ENCODE measurements around the gene CBX8.

The CBX8 gene

GRCh38 chr17:79839356-79840268 lies 42.7 kb upstream of the CBX8 start, which contains the start of gene CBX4:
CBX4 (minus strand) TSS chr17:79839440; CDS start chr17:79839251, 189 bp downstream.
- H2BK12ac ChIP-seq (ENCODE audit: low read length in 2 of 2): peak within 1 kb of the TSS; percentile 14 to 87
- H2AFZ ChIP-seq (ENCODE audit: low read depth, low read length): peak within 1 kb of the TSS; percentile 47
- H3K4me2 ChIP-seq (ENCODE audit: low read length, poor library complexity, severe bottlenecking): peak within 1 kb of the TSS; percentile 100
- H4K91ac ChIP-seq (ENCODE audit: low read length): peak within 1 kb of the TSS; percentile 64
- peaks cover 67% of the 10 kb centered on the region for H3K4me1 ChIP-seq (ENCODE audit: control insufficient read depth, insufficient read depth, low read depth, low read length)
- H3K79me1 ChIP-seq (replicated peaks; ENCODE audit: low read length, poor library complexity, severe bottlenecking): peaks cover 31% of the 10 kb centered on the region
- peak within 1 kb of the TSS; percentile 76 for H2BK5ac ChIP-seq (ENCODE audit: low read depth, low read length, poor library complexity, severe bottlenecking)
- peak within 1 kb of the TSS; percentile 90 for H4K8ac ChIP-seq (ENCODE audit: low read length)
- H3K36me3 ChIP-seq (ENCODE audit: control insufficient read depth in 1 of 2, insufficient read depth in 2 of 2, low read depth in 1 of 2, low read length in 2 of 2): peaks cover 7 to 26% of the 10 kb centered on the region in 2 experiments
- peaks cover 34% of the 10 kb centered on the region in 2 experiments for H3K27me3 ChIP-seq (ENCODE audit: control insufficient read depth in 1 of 2, insufficient read depth in 1 of 2, low read length in 2 of 2)
- WGBS: 3% methylated on average over 69 of the region's 103 CpGs
- peak within 1 kb of the TSS; percentile 71 for H2BK120ac ChIP-seq (ENCODE audit: low read depth, low read length)
- H3K4me3 ChIP-seq (ENCODE audit: insufficient read depth in 1 of 2, low read depth in 1 of 2, low read length in 2 of 2): peak within 1 kb of the TSS; percentile 82 to 95
- peak within 1 kb of the TSS; percentile 98 for H2BK15ac ChIP-seq (ENCODE audit: low read depth, poor library complexity, severe bottlenecking)
- peak within 1 kb of the TSS; percentile 35 to 48 for H3K14ac ChIP-seq (ENCODE audit: low read length in 2 of 2)
- H3K9me3 ChIP-seq (ENCODE audit: control insufficient read depth, low read length): no peaks in the 10 kb centered on the region
- peak within 1 kb of the TSS; percentile 96 for H3K27ac ChIP-seq (ENCODE audit: low read length, poor library complexity, severe bottlenecking)
- H3K18ac ChIP-seq (ENCODE audit: low read depth in 1 of 2, low read length in 2 of 2): peak within 1 kb of the TSS; percentile 65 to 88
- peak within 1 kb of the TSS in 1 of 2 experiments; percentile 36 for H3K23ac ChIP-seq (ENCODE audit: low read length in 2 of 2)
- DNase-seq: peak; percentile 91
- H3K4ac ChIP-seq (ENCODE audit: low read depth in 1 of 2, low read length in 2 of 2): peak within 1 kb of the TSS; percentile 51 to 83
- peak within 1 kb of the TSS; percentile 92 for H3K9ac ChIP-seq (ENCODE audit: low read length)
- H2AK5ac ChIP-seq (ENCODE audit: low read length, severe bottlenecking): no peak within 1 kb of the TSS

GRCh38 chr17:79838522-79839274 lies 41.8 kb upstream of the CBX8 start:
- H2BK15ac ChIP-seq (ENCODE audit: low read depth, poor library complexity, severe bottlenecking): no peak overlapping the region

DNA sequence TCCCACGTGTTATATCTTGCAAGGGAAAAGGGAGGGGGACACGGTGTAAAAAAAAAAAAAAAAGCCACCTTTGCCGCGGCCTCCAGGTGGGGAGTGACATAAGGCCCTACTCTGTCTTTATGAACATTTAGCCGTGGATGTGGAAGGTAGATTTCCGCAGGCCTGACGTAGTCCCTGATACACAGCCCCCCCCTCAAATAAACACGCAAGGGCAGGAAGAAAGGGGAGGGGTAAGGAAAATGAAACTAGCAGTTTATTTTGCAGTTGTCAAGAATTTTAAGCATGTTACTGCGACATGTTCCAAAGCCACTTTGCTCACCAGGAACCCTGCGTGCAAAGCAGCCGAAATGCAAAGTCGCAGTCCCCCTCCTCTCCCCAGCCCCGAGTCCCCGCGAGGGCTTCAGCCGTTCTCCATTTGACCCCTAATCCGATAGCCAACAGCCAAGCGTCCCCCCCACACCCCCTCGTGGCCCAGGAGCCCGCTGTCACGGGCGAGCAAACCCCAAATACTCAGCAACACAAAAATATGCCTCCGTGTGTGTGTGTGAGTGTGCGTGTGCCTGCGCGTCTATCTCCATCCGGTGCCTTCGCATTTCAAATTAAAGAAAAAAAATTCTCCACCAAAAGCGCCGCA lies 41.1 kb upstream of the CBX8 start:
- peaks cover 59% of the 10 kb centered on the region for H3K4me1 ChIP-seq (ENCODE audit: control insufficient read depth, insufficient read depth, low read depth, low read length)
- peak overlapping the region; percentile 48 to 49 for H3K14ac ChIP-seq (ENCODE audit: low read length in 2 of 2)
- H3K9me3 ChIP-seq (ENCODE audit: control insufficient read depth, low read length): no peaks in the 10 kb centered on the region
- H3K18ac ChIP-seq (ENCODE audit: low read depth in 1 of 2, low read length in 2 of 2): peak overlapping the region; percentile 69 to 91
- H3K9ac ChIP-seq (ENCODE audit: low read length): peak overlapping the region; percentile 92
- peaks cover 31 to 32% of the 10 kb centered on the region in 2 experiments for H3K27me3 ChIP-seq (ENCODE audit: control insufficient read depth in 1 of 2, insufficient read depth in 1 of 2, low read length in 2 of 2)
- peaks cover 15 to 38% of the 10 kb centered on the region in 2 experiments for H3K36me3 ChIP-seq (ENCODE audit: control insufficient read depth in 1 of 2, insufficient read depth in 2 of 2, low read depth in 1 of 2, low read length in 2 of 2)
- H2BK120ac ChIP-seq (ENCODE audit: low read depth, low read length): peak overlapping the region; percentile 50
- no peak overlapping the region for H2AK5ac ChIP-seq (ENCODE audit: low read length, severe bottlenecking)
- H3K4ac ChIP-seq (ENCODE audit: low read depth in 1 of 2, low read length in 2 of 2): peak overlapping the region in 1 of 2 experiments; percentile 30
- H3K79me1 ChIP-seq (replicated peaks; ENCODE audit: low read length, poor library complexity, severe bottlenecking): peaks cover 40% of the 10 kb centered on the region
- WGBS: 0% methylated on average over 26 of the region's 30 CpGs
- no peak overlapping the region for H4K8ac ChIP-seq (ENCODE audit: low read length)
- peak overlapping the region; percentile 82 to 95 for H3K4me3 ChIP-seq (ENCODE audit: insufficient read depth in 1 of 2, low read depth in 1 of 2, low read length in 2 of 2)
- H2BK5ac ChIP-seq (ENCODE audit: low read depth, low read length, poor library complexity, severe bottlenecking): peak overlapping the region; percentile 76
- H2BK15ac ChIP-seq (ENCODE audit: low read depth, poor library complexity, severe bottlenecking): no peak overlapping the region
- H2AFZ ChIP-seq (ENCODE audit: low read depth, low read length): no peak overlapping the region
- no peak overlapping the region for H4K91ac ChIP-seq (ENCODE audit: low read length)
- H2BK12ac ChIP-seq (ENCODE audit: low read length in 2 of 2): no peak overlapping the region
- H3K23ac ChIP-seq (ENCODE audit: low read length in 2 of 2): no peak overlapping the region
- peak overlapping the region; percentile 96 for H3K27ac ChIP-seq (ENCODE audit: low read length, poor library complexity, severe bottlenecking)
- no peak for DNase-seq
- peak overlapping the region; percentile 100 for H3K4me2 ChIP-seq (ENCODE audit: low read length, poor library complexity, severe bottlenecking)

More at GRCh38 chr17:79838522-79839274, 41.8 kb upstream of the CBX8 start:
- peaks cover 12 to 35% of the 10 kb centered on the region in 2 experiments for H3K36me3 ChIP-seq (ENCODE audit: control insufficient read depth in 1 of 2, insufficient read depth in 2 of 2, low read depth in 1 of 2, low read length in 2 of 2)
- peak overlapping the region; percentile 82 to 95 for H3K4me3 ChIP-seq (ENCODE audit: insufficient read depth in 1 of 2, low read depth in 1 of 2, low read length in 2 of 2)
- H3K4me2 ChIP-seq (ENCODE audit: low read length, poor library complexity, severe bottlenecking): peak overlapping the region; percentile 100
- H2BK120ac ChIP-seq (ENCODE audit: low read depth, low read length): peak overlapping the region; percentile 50
- peak overlapping the region; percentile 65 to 88 for H3K18ac ChIP-seq (ENCODE audit: low read depth in 1 of 2, low read length in 2 of 2)
- H3K14ac ChIP-seq (ENCODE audit: low read length in 2 of 2): peak overlapping the region in 1 of 2 experiments; percentile 48
- no peaks in the 10 kb centered on the region for H3K9me3 ChIP-seq (ENCODE audit: control insufficient read depth, low read length)
- no peak overlapping the region for H2AK5ac ChIP-seq (ENCODE audit: low read length, severe bottlenecking)
- H3K27me3 ChIP-seq (ENCODE audit: control insufficient read depth in 1 of 2, insufficient read depth in 1 of 2, low read length in 2 of 2): peaks cover 34% of the 10 kb centered on the region in 2 experiments
- H3K27ac ChIP-seq (ENCODE audit: low read length, poor library complexity, severe bottlenecking): peak overlapping the region; percentile 96
- H4K8ac ChIP-seq (ENCODE audit: low read length): no peak overlapping the region
- H2BK12ac ChIP-seq (ENCODE audit: low read length in 2 of 2): peak overlapping the region in 1 of 2 experiments; percentile 58
- peak overlapping the region; percentile 92 for H3K9ac ChIP-seq (ENCODE audit: low read length)
- no peak overlapping the region for H4K91ac ChIP-seq (ENCODE audit: low read length)
- H3K79me1 ChIP-seq (replicated peaks; ENCODE audit: low read length, poor library complexity, severe bottlenecking): peaks cover 38% of the 10 kb centered on the region
- peak overlapping the region; percentile 76 for H2BK5ac ChIP-seq (ENCODE audit: low read depth, low read length, poor library complexity, severe bottlenecking)
- H3K23ac ChIP-seq (ENCODE audit: low read length in 2 of 2): no peak overlapping the region
- peak overlapping the region; percentile 38 to 83 for H3K4ac ChIP-seq (ENCODE audit: low read depth in 1 of 2, low read length in 2 of 2)
- WGBS: 0% methylated on average over 40 of the region's 67 CpGs
- H2AFZ ChIP-seq (ENCODE audit: low read depth, low read length): no peak overlapping the region
- peaks cover 63% of the 10 kb centered on the region for H3K4me1 ChIP-seq (ENCODE audit: control insufficient read depth, insufficient read depth, low read depth, low read length)
- DNase-seq: peak; percentile 79

All from mesenchymal stem cell (in vitro differentiated cells and primary cell).